Measurements from ENCODE around the gene NUP107. TPM values are rescaled to one million over a fixed set of nuclear protein-coding genes. Genes with fewer than 3 reads are reported as not detected.
"Not testable (repeated sequence)": the region's sequence is repeated elsewhere in the genome, so short reads cannot be mapped to it uniquely, and the experiment has no call there.

NUP107 gene
- total RNA-seq = 10 to 100 TPM; 45.2 to 80.9 (median 69.0) TPM
- polyA plus RNA-seq = 10 to 100 TPM; 25.5 to 48.9 TPM
- 55.1 reads per million, percentile 73 among the genes with 10 or more reads in this experiment for total RNA-seq

DNA sequence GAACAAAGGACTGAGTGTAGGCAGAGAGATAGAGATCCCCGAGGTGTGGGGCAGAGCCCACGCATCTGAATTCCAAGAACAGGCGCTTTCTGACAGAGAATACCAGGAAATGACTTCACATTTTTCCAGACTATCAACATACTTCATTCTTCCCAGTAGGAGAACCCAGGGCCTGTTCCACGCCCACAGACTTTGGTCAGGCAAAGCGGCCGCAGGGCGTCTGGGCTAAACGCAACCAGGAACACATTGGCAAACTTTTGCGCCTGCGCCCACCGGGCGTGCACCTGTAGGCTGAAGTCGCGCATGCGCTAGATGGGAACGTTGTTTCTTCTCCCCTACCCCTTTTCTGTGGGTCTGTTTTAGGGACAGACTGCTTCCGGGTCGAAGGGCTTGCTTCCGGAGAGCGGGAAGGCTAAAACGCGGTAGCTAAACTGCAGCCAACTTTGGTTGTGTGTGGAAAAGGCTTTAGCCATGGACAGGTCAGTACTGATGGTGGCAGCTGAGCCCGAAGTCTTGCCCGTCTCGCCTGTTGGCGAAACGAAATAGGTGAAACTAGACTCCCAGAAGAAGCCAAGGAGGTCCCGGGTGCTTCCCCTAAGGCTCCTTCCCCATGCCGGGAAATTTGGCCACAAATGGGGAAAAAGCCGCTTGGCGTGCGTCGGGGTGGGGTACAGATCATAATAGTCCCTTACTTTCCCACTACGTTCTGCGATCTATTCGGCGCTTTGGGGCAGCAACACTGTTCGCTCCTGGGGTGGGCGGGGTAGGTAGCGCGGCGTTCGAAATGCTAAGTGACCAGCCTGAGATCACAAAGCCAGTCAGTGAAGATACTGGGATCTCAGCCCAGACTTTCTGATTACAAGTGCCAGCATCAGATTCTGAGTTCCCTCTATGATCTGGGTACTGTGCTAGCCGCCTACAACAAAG is at the start of gene NUP107:
TSS of gene NUP107 (plus strand) at position 384 of the 927 bp plus-strand sequence. CDS start at position 472, 88 bp downstream.
- Mint-ChIP-seq H3K4me1 (peaks cover 10 to 51% (median 42%) of the 10 kb centered on the region in 7 donors), H3K9me3 (no peaks in the 10 kb centered on the region), H3K27me3 (peaks cover 0 to 2% (median 0%) of the 10 kb centered on the region in 5 donors), H3K36me3 (peaks cover 0 to 22% (median 13%) of the 10 kb centered on the region in 5 donors), H3K27ac (peak within 1 kb of the TSS; percentile 96 to 100 (median 99)), H3K4me3 (peak within 1 kb of the TSS; percentile 94 to 100 (median 98))
- Histone ChIP-seq H3K9me3 (ENCODE audit: control insufficient read depth in 2 of 3, low read length in 3 of 3) (no peaks in the 10 kb centered on the region), H3K4me1 (ENCODE audit: control insufficient read depth in 2 of 2, insufficient read depth in 2 of 2, low read length in 2 of 2) (peaks cover 13 to 16% of the 10 kb centered on the region in 2 donors), H3K27me3 (ENCODE audit: control insufficient read depth in 2 of 2, insufficient read depth in 2 of 2, low read length in 2 of 2) (no peaks in the 10 kb centered on the region), H3K36me3 (ENCODE audit: control insufficient read depth in 2 of 3, insufficient read depth in 3 of 3, low read length in 3 of 3) (peaks cover 0 to 17% (median 6%) of the 10 kb centered on the region in 3 experiments), H3K4me3 (ENCODE audit: low read length) (peak within 1 kb of the TSS; percentile 90), H3K27ac (ENCODE audit: low read depth, low read length) (peak within 1 kb of the TSS; percentile 85)
- intact Hi-C loops (cut with micrococcal nuclease) = loop anchor here (1.0 to 5.0 kb wide), 14 partner anchors 12 to 1420 kb away; partner anchors contain the start of genes CAND1 (in 2 of the 2), MDM1 (in 2 of the 2), MDM2 (in 2 of the 2) and RAP1B (in 2 of the 2)
- peak; percentile 92 to 97 (median 95) for DNase-seq
- CTCF ChIA-PET = interaction anchor here (0.8 to 2.2 kb wide), 4 partner anchors 12 to 369 kb away, joined by 3 to 5 read pairs (median 4); no protein-coding TSS in a partner anchor
- POLR2A ChIA-PET = interaction anchor here (0.6 to 2.4 kb wide), 16 partner anchors 11 to 330 kb away, joined by 3 to 14 read pairs (median 4); partner anchors contain the start of genes MDM2 and RAP1B
- peak; percentile 99 for ATAC-seq

DNA sequence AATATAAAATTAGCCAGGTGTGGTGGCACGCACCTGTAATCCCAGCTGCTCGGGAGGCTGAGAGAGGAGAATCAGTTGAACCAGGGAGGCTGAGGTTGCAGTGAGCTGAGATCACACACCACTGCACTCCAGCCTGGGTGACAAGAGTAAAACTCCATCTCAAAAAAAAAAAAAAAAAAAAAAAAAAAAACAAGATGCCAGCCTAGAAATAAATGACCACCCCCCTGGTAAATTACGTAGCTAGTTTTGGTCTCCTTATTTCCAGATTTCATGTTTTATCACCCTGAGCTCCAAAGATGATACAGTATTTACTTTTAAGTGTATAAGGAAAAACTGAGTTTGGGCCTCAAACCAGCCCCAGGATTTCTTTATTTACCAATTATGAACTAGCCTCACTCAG is 49.3 kb upstream of the NUP107 start:
- CTCF ChIA-PET; H3K9me3 Mint-ChIP-seq; ATAC-seq; H3K9me3 ChIP-seq (ENCODE audit: control insufficient read depth in 2 of 3, low read length in 3 of 3); H3K36me3 ChIP-seq (ENCODE audit: control insufficient read depth in 2 of 3, insufficient read depth in 3 of 3, low read length in 3 of 3); H3K27me3 Mint-ChIP-seq; DNase-seq; H3K4me3 ChIP-seq (ENCODE audit: low read length); H3K27me3 ChIP-seq (ENCODE audit: control insufficient read depth in 2 of 2, insufficient read depth in 2 of 2, low read length in 2 of 2); H3K27ac ChIP-seq (ENCODE audit: low read depth, low read length): not testable (repeated sequence)
- POLR2A ChIA-PET = interaction anchor here (1.3 kb wide), 1 partner anchor 9 kb away, joined by 5 read pairs; no protein-coding TSS in a partner anchor
- H3K4me1 ChIP-seq (ENCODE audit: control insufficient read depth in 2 of 2, insufficient read depth in 2 of 2, low read length in 2 of 2) = peaks cover 69 to 81% of the 10 kb centered on the region in 2 donors
- intact Hi-C loops (cut with micrococcal nuclease) = loop anchor here in 1 of 2 donors (1.0 to 2.0 kb wide), 2 partner anchors 8 to 13 kb away; no protein-coding TSS in a partner anchor
- H3K4me3 Mint-ChIP-seq = peak overlapping the region in 8 of 10 donors; percentile 25 to 81 (median 62)
- peaks cover 0 to 14% (median 5%) of the 10 kb centered on the region in 5 donors for H3K36me3 Mint-ChIP-seq
- peaks cover 56 to 100% (median 93%) of the 10 kb centered on the region in 7 donors for H3K4me1 Mint-ChIP-seq
- H3K27ac Mint-ChIP-seq = peak overlapping the region in 8 of 9 donors; percentile 30 to 89 (median 82)

DNA sequence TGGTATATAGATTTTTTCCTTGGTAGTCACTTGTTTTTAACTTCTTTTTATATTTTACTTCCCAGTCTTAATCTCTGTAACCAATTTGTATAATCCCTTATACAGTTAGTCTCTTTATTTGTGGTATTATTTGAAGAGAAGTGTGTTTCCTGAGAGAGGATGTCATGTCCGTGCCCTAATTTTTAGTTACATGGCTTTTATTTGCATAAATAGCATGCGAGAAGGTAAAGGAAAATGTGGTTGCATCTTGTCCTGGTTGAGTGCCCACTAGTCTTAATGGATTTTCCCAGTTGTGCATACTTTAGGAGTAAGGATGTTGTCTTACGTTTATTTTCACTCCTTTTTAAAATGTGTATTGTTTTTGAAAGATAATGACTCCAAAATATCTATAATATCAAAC is 48.6 kb upstream of the NUP107 start:
- no peaks in the 10 kb centered on the region for H3K9me3 ChIP-seq (ENCODE audit: control insufficient read depth in 2 of 3, low read length in 3 of 3)
- H3K4me3 ChIP-seq (ENCODE audit: low read length) = no peak overlapping the region
- H3K27me3 ChIP-seq (ENCODE audit: control insufficient read depth in 2 of 2, insufficient read depth in 2 of 2, low read length in 2 of 2) = no peaks in the 10 kb centered on the region
- H3K4me1 Mint-ChIP-seq = peaks cover 57 to 100% (median 93%) of the 10 kb centered on the region in 7 donors
- intact Hi-C loops (cut with micrococcal nuclease) = no loop called here
- ChIA-PET CTCF (no interaction called here), POLR2A (no interaction called here)
- peak overlapping the region in 7 of 9 donors; percentile 38 to 85 (median 81) for H3K27ac Mint-ChIP-seq
- DNase-seq (no peak), ATAC-seq (no peak)
- no peaks in the 10 kb centered on the region for H3K9me3 Mint-ChIP-seq
- H3K36me3 ChIP-seq (ENCODE audit: control insufficient read depth in 2 of 3, insufficient read depth in 3 of 3, low read length in 3 of 3) = peaks cover 0 to 5% (median 0%) of the 10 kb centered on the region in 3 experiments
- H3K4me1 ChIP-seq (ENCODE audit: control insufficient read depth in 2 of 2, insufficient read depth in 2 of 2, low read length in 2 of 2) = peaks cover 76 to 81% of the 10 kb centered on the region in 2 donors
- peaks cover 0 to 14% (median 9%) of the 10 kb centered on the region in 5 donors for H3K36me3 Mint-ChIP-seq
- no peak overlapping the region for H3K27ac ChIP-seq (ENCODE audit: low read depth, low read length)
- peak overlapping the region in 9 of 10 donors; percentile 8 to 81 (median 60) for H3K4me3 Mint-ChIP-seq
- no peaks in the 10 kb centered on the region for H3K27me3 Mint-ChIP-seq

DNA sequence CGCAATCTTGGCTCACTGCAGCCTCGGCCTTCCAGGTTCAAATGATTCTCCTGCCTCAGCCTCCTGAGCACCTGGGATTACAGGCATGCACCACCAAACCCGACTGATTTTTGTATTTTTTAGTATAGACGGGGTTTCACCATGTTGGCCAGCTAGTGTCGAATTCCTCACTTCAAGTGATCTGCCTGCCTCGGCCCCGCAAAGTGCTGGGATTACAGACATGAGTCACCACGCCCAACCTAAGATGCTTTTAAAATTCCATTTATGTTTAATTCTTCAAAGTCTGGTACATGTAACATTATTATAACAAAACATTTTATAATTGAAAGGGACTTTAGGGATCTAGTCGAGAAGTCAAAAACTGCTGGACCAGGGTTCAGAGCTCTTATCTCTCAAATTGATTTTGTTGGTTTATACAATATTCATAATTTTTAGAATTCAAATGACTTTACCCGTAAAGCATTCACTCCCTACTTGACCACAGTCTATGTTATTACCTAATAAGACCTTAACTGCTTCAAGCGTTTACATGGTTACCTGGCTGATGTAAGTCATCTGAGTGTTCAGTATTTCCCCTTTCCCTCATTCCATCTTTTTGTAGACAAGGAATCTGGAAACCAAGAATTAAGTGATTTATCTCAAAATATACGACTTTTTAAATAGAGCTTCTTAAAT is 47.9 kb upstream of the NUP107 start:
- ChIA-PET CTCF (interaction anchor here (0.6 to 1.2 kb wide), 5 partner anchors 15 to 204 kb away, joined by 3 to 5 read pairs (median 4); no protein-coding TSS in a partner anchor), POLR2A (interaction anchor here (0.6 to 1.9 kb wide), 6 partner anchors 9 to 320 kb away, joined by 3 to 9 read pairs (median 4); no protein-coding TSS in a partner anchor)
- Histone ChIP-seq H3K4me1 (ENCODE audit: control insufficient read depth in 2 of 2, insufficient read depth in 2 of 2, low read length in 2 of 2) (peaks cover 74 to 76% of the 10 kb centered on the region in 2 donors), H3K9me3 (ENCODE audit: control insufficient read depth in 2 of 3, low read length in 3 of 3) (no peaks in the 10 kb centered on the region), H3K36me3 (ENCODE audit: control insufficient read depth in 2 of 3, insufficient read depth in 3 of 3, low read length in 3 of 3) (peaks cover 0 to 5% (median 0%) of the 10 kb centered on the region in 3 experiments), H3K27ac (ENCODE audit: low read depth, low read length) (peak overlapping the region; percentile 8), H3K4me3 (ENCODE audit: low read length) (no peak overlapping the region), H3K27me3 (ENCODE audit: control insufficient read depth in 2 of 2, insufficient read depth in 2 of 2, low read length in 2 of 2) (no peaks in the 10 kb centered on the region)
- H3K4me1 Mint-ChIP-seq = peaks cover 52 to 99% (median 92%) of the 10 kb centered on the region in 7 donors
- peaks cover 0 to 14% (median 8%) of the 10 kb centered on the region in 5 donors for H3K36me3 Mint-ChIP-seq
- ATAC-seq (no peak), DNase-seq (no peak)
- H3K4me3 Mint-ChIP-seq = peak overlapping the region in 9 of 10 donors; percentile 25 to 81 (median 72)
- no peaks in the 10 kb centered on the region for H3K27me3 Mint-ChIP-seq
- intact Hi-C loops (cut with micrococcal nuclease) = loop anchor here in 1 of 2 donors (1.0 kb wide), 1 partner anchor 10 kb away; no protein-coding TSS in a partner anchor
- peak overlapping the region in 8 of 9 donors; percentile 44 to 90 (median 83) for H3K27ac Mint-ChIP-seq
- peaks cover 0 to under 1% (median 0%) of the 10 kb centered on the region in 11 donors for H3K9me3 Mint-ChIP-seq

DNA sequence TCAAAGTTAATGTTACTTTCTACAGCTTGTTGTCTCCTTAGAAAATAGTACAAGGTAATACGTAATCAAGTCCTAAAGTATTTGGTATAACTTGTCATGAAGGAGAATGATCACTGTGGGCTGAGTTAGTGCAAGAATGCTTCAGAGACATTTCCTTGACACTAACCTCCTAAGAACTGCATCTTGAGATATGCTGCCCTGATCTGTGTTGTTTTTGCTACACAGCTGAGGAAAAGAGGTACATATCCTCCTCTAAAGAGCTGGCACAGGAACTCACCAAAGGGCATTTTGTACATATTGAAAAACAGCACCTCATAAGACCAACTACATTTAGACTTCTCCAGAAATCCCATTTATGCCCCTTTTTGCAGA is 47.4 kb upstream of the NUP107 start:
- H3K27ac ChIP-seq (ENCODE audit: low read depth, low read length) = peak overlapping the region; percentile 26
- peaks cover 0 to 17% (median 11%) of the 10 kb centered on the region in 5 donors for H3K36me3 Mint-ChIP-seq
- intact Hi-C loops (cut with micrococcal nuclease) = loop anchor here in 1 of 2 donors (1.0 kb wide), 1 partner anchor 10 kb away; no protein-coding TSS in a partner anchor
- DNase-seq = peak in 4 of 9 donors; percentile 21 to 38 (median 22)
- H3K4me1 ChIP-seq (ENCODE audit: control insufficient read depth in 2 of 2, insufficient read depth in 2 of 2, low read length in 2 of 2) = peaks cover 68 to 70% of the 10 kb centered on the region in 2 donors
- peak overlapping the region; percentile 46 to 90 (median 83) for H3K27ac Mint-ChIP-seq
- CTCF ChIA-PET = interaction anchor here (0.6 to 1.2 kb wide), 6 partner anchors 15 to 157 kb away, joined by 3 to 6 read pairs (median 4); no protein-coding TSS in a partner anchor
- POLR2A ChIA-PET = interaction anchor here (0.6 to 1.9 kb wide), 6 partner anchors 9 to 320 kb away, joined by 3 to 9 read pairs (median 4); no protein-coding TSS in a partner anchor
- H3K4me3 ChIP-seq (ENCODE audit: low read length) = no peak overlapping the region
- peaks cover 0 to 3% (median 0%) of the 10 kb centered on the region in 11 donors for H3K9me3 Mint-ChIP-seq
- peak overlapping the region; percentile 5 to 81 (median 72) for H3K4me3 Mint-ChIP-seq
- H3K27me3 Mint-ChIP-seq = no peaks in the 10 kb centered on the region
- ATAC-seq = peak; percentile 36
- no peaks in the 10 kb centered on the region for H3K27me3 ChIP-seq (ENCODE audit: control insufficient read depth in 2 of 2, insufficient read depth in 2 of 2, low read length in 2 of 2)
- peaks cover 55 to 99% (median 90%) of the 10 kb centered on the region in 7 donors for H3K4me1 Mint-ChIP-seq
- peaks cover 0 to 5% (median 0%) of the 10 kb centered on the region in 3 experiments for H3K36me3 ChIP-seq (ENCODE audit: control insufficient read depth in 2 of 3, insufficient read depth in 3 of 3, low read length in 3 of 3)
- H3K9me3 ChIP-seq (ENCODE audit: control insufficient read depth in 2 of 3, low read length in 3 of 3) = no peaks in the 10 kb centered on the region
